Trophoblast cell (in vitro differentiated cells and primary cell): Measurements from ENCODE around the gene ESR2.

ENCODE experiments used
- DNase-seq, 2 donors: peaks; one replicate each; pipeline ENCODE4 v3.0.0-alpha.2; 2016
- H2AFZ ChIP-seq: 2 replicates; pipeline ENCODE4 v1.6.1; 2013; ENCODE audit warnings: low read length, moderate library complexity, mild to moderate bottlenecking; ENCODE audit not compliant: insufficient read depth, poor library complexity
- H2AK5ac ChIP-seq: 2 replicates; pipeline ENCODE4 v1.6.1; 2013; ENCODE audit warnings: mild to moderate bottlenecking, low read length
- H2BK120ac ChIP-seq: 2 replicates; pipeline ENCODE4 v1.6.1; 2013; ENCODE audit warnings: low read length, mild to moderate bottlenecking, moderate library complexity; ENCODE audit not compliant: insufficient read depth, poor library complexity
- H2BK12ac ChIP-seq: 2 replicates; pipeline ENCODE4 v1.6.1; 2013; ENCODE audit warnings: mild to moderate bottlenecking, low read length, moderate library complexity
- H2BK5ac ChIP-seq: 2 replicates; pipeline ENCODE4 v1.6.1; 2013; ENCODE audit warnings: low read length, low read depth, moderate library complexity, mild to moderate bottlenecking; ENCODE audit not compliant: poor library complexity
- H3K14ac ChIP-seq: 2 replicates; pipeline ENCODE4 v1.6.1; 2013; ENCODE audit warnings: mild to moderate bottlenecking, low read length
- H3K18ac ChIP-seq: 2 replicates; pipeline ENCODE4 v1.6.1; 2013; ENCODE audit warnings: mild to moderate bottlenecking, low read length
- H3K23ac ChIP-seq: 2 replicates; pipeline ENCODE4 v1.6.1; 2013; ENCODE audit warnings: low read length
- H3K27ac ChIP-seq: 2 replicates; pipeline ENCODE4 v1.5.1; 2013; ENCODE audit warnings: low read depth, mild to moderate bottlenecking, inconsistent platforms, low read length, moderate library complexity
- H3K27me3 ChIP-seq: 2 replicates; pipeline ENCODE4 v1.6.1; 2013; ENCODE audit warnings: inconsistent platforms, mild to moderate bottlenecking, low read length, moderate library complexity; ENCODE audit not compliant: insufficient read depth
- H3K36me3 ChIP-seq, 2 experiments: 1 replicate in 1 of 2; 2 replicates in 1 of 2; pipeline ENCODE4 v1.6.1; 2013; ENCODE audit warnings: low read length in 2 of 2, mild to moderate bottlenecking in 2 of 2, moderate library complexity in 1 of 2; ENCODE audit not compliant: insufficient read depth in 2 of 2, control insufficient read depth in 1 of 2
- H3K4ac ChIP-seq: 2 replicates; pipeline ENCODE4 v1.6.1; 2013; ENCODE audit warnings: low read depth, mild to moderate bottlenecking, low read length, moderate library complexity
- H3K4me1 ChIP-seq, 2 experiments: 1 replicate in 1 of 2; 2 replicates in 1 of 2; pipeline ENCODE4 v1.6.1; 2013; ENCODE audit warnings: low read length in 2 of 2, mild to moderate bottlenecking in 2 of 2, moderate library complexity in 1 of 2; ENCODE audit not compliant: insufficient read depth in 2 of 2, control insufficient read depth in 1 of 2
- H3K4me2 ChIP-seq: 2 replicates; pipeline ENCODE4 v1.6.1; 2013; ENCODE audit warnings: inconsistent platforms, mild to moderate bottlenecking, low read length, moderate library complexity
- H3K4me3 ChIP-seq: 2 replicates; pipeline ENCODE4 v1.5.1; 2013; ENCODE audit warnings: mild to moderate bottlenecking, low read depth, low read length, inconsistent platforms
- H3K79me1 ChIP-seq: one replicate; pipeline ENCODE4 v1.6.1; 2013; ENCODE audit warnings: low read length
- H3K79me2 ChIP-seq: 2 replicates; pipeline ENCODE4 v1.6.1; 2013; ENCODE audit warnings: low read length, mild to moderate bottlenecking; ENCODE audit not compliant: control insufficient read depth, insufficient read depth, poor library complexity
- H3K9ac ChIP-seq: 2 replicates; pipeline ENCODE4 v1.6.1; 2013; ENCODE audit warnings: mild to moderate bottlenecking, low read length
- H3K9me3 ChIP-seq: 2 replicates; pipeline ENCODE4 v1.6.1; 2013; ENCODE audit warnings: low read depth, mild to moderate bottlenecking, control low read depth, inconsistent platforms, low read length; ENCODE audit not compliant: insufficient read depth
- H4K12ac ChIP-seq: 2 replicates; pipeline ENCODE4 v1.6.1; 2013; ENCODE audit warnings: low read depth, mild to moderate bottlenecking, low read length, moderate library complexity
- H4K8ac ChIP-seq: 2 replicates; pipeline ENCODE4 v1.6.1; 2013; ENCODE audit warnings: low read depth, mild to moderate bottlenecking, low read length, moderate library complexity
- H4K91ac ChIP-seq: one replicate; pipeline ENCODE4 v1.6.1; 2013; ENCODE audit warnings: low read depth, mild to moderate bottlenecking, low read length, moderate library complexity
- WGBS: extraction: QIAGEN DNeasy Blood & Tissue Kit; methylation state at CpG from one replicate; pipeline ENCODE4 v1.1.7; 2013; ENCODE audit warnings: missing lambda C conversion rate; ENCODE audit not compliant: insufficient read length, insufficient coverage; ENCODE audit errors: extremely low coverage; 5-methylcytosine and 5-hydroxymethylcytosine counted together

The ESR2 gene

GRCh38 chr14:64215274-64215673 is 78.9 kb downstream of the ESR2 start:
- WGBS = no CpG with 5 or more reads among the region's 10 CpGs

DNA sequence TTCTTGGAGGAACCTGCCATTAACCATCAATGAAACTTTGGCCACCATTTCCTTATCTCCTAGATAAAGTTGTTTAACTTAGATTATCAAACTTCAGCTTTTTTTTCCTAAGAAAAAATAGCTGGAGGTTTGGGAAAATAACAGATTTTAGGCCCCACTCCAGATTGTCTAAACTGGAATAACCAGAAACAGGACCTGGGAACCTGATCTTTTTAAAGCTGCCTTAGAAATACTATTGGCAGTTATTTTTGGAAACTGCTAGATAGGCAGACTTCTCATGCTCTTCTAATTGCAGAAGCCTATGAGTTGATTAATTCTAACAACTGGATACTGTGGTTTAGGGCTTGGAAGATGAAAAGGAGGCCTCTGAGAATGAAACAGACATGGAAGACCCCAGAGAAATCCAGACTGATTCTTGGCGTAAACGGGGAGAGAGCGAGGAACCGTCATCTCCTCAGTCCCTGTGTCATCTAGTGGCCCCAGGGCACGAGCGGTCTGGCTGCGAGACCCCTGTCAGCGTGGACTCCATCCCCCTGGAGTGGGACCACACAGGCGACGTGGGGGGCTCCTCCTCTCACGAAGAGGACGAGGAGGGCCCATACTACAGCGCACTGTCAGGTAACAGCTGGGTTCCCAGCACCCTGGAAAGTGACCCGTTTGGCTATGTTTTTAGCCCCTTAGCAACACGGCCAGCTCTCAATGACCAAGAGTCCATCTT is 80.2 kb downstream of the ESR2 start:
- peaks cover 7% of the 10 kb centered on the region for H3K79me1 ChIP-seq

More at GRCh38 chr14:64215274-64215673, 78.9 kb downstream of the ESR2 start:
- no peak for DNase-seq
- Histone ChIP-seq H2AFZ (no peak overlapping the region), H3K36me3 (peaks cover 12 to 26% of the 10 kb centered on the region in 2 experiments), H3K79me1 (peaks cover 7% of the 10 kb centered on the region), H3K9me3 (no peaks in the 10 kb centered on the region), H3K9ac (no peak overlapping the region), H4K12ac (no peak overlapping the region), H3K23ac (no peak overlapping the region), H2BK12ac (no peak overlapping the region), H3K79me2 (peaks cover 2% of the 10 kb centered on the region), H3K27ac (no peak overlapping the region), H4K8ac (no peak overlapping the region), H3K4ac (no peak overlapping the region), H2BK120ac (no peak overlapping the region), H3K4me1 (peaks cover 13 to 24% of the 10 kb centered on the region in 2 experiments), H3K4me3 (no peak overlapping the region), H3K18ac (no peak overlapping the region), H2AK5ac (no peak overlapping the region), H3K14ac (no peak overlapping the region), H3K4me2 (no peak overlapping the region), H3K27me3 (no peaks in the 10 kb centered on the region), H2BK5ac (no peak overlapping the region), H4K91ac (no peak overlapping the region)

DNA sequence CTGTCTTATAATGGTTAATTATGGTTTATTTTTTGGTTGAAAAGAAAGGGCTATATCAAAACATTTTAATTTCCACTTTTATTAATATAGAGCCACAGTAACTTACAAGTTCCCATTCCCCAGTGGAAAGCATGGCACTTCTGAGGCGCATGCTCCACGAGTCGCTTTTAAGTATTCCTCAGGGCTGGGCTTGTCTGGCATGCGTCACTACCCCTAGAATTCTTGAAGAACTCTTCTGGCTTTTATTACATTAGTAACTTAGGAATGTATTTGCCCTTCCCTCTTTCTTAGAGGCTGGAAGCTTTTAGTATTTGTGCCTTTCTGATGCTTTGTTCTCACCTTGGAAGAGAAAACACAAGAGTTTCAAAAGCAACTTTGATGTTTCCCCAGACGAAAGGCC is 81.1 kb downstream of the ESR2 start:
- no CpG with 5 or more reads among the region's 5 CpGs for WGBS
- peak; percentile 77 to 87 for DNase-seq
- H2BK120ac ChIP-seq = peak overlapping the region; percentile 77
- H3K9me3 ChIP-seq = no peaks in the 10 kb centered on the region
- H3K27me3 ChIP-seq = no peaks in the 10 kb centered on the region
- peak overlapping the region; percentile 35 for H2BK5ac ChIP-seq
- no peak overlapping the region for H3K9ac ChIP-seq
- peak overlapping the region; percentile 79 for H4K91ac ChIP-seq
- peaks cover 11 to 16% of the 10 kb centered on the region in 2 experiments for H3K4me1 ChIP-seq
- no peak overlapping the region for H2AK5ac ChIP-seq
- no peak overlapping the region for H2BK12ac ChIP-seq
- H3K4ac ChIP-seq = no peak overlapping the region
- no peak overlapping the region for H3K4me3 ChIP-seq
- H3K23ac ChIP-seq = no peak overlapping the region
- peaks cover 2% of the 10 kb centered on the region for H3K79me2 ChIP-seq
- H3K4me2 ChIP-seq = no peak overlapping the region
- no peak overlapping the region for H3K18ac ChIP-seq
- H3K14ac ChIP-seq = no peak overlapping the region
- no peak overlapping the region for H4K12ac ChIP-seq
- H4K8ac ChIP-seq = no peak overlapping the region
- H3K27ac ChIP-seq = peak overlapping the region; percentile 76
- peaks cover 26 to 34% of the 10 kb centered on the region in 2 experiments for H3K36me3 ChIP-seq
- H3K79me1 ChIP-seq = peaks cover 7% of the 10 kb centered on the region
- no peak overlapping the region for H2AFZ ChIP-seq

More for the DNA sequence above, 80.2 kb downstream of the ESR2 start:
- Histone ChIP-seq H2BK5ac (peak overlapping the region; percentile 78), H3K27me3 (no peaks in the 10 kb centered on the region), H2AK5ac (peak overlapping the region; percentile 70), H2AFZ (no peak overlapping the region), H3K18ac (peak overlapping the region; percentile 67), H3K36me3 (peaks cover 20 to 27% of the 10 kb centered on the region in 2 experiments), H3K4ac (peak overlapping the region; percentile 30), H2BK120ac (peak overlapping the region; percentile 82), H4K12ac (no peak overlapping the region), H3K79me2 (peaks cover 2% of the 10 kb centered on the region), H3K9ac (no peak overlapping the region), H4K91ac (peak overlapping the region; percentile 88), H2BK12ac (peak overlapping the region; percentile 90), H3K9me3 (no peaks in the 10 kb centered on the region), H3K4me3 (no peak overlapping the region), H4K8ac (peak overlapping the region; percentile 57), H3K27ac (peak overlapping the region; percentile 76), H3K23ac (no peak overlapping the region), H3K14ac (peak overlapping the region; percentile 63), H3K4me2 (no peak overlapping the region), H3K4me1 (peaks cover 11 to 18% of the 10 kb centered on the region in 2 experiments)
- WGBS = no CpG with 5 or more reads among the region's 15 CpGs
- no peak for DNase-seq

DNA sequence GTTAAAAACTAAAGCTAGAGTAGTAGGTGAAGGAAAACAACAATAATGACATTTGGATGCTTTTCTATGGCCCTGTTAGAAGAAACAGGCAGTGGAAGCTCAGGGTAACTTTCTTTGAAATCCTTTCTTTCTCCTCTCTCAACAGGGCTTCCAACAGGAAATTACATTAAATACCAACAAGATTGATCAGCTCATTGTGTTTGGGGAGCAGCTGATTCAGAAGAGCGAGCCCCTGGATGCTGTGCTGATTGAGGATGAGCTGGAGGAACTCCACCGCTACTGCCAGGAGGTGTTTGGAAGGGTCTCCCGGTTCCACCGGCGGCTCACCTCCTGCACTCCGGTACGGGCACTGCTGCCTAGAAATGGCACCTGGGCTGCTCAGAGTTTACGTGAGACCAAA is 81.5 kb downstream of the ESR2 start:
- no peak overlapping the region for H2AK5ac ChIP-seq
- peak overlapping the region; percentile 77 for H2BK120ac ChIP-seq
- no peak overlapping the region for H4K12ac ChIP-seq
- no peak overlapping the region for H3K4ac ChIP-seq
- DNase-seq = no peak
- H3K4me1 ChIP-seq = peaks cover 11 to 16% of the 10 kb centered on the region in 2 experiments
- WGBS = no CpG with 5 or more reads among the region's 8 CpGs
- H4K91ac ChIP-seq = peak overlapping the region; percentile 78
- H3K4me3 ChIP-seq = no peak overlapping the region
- peak overlapping the region; percentile 32 for H2BK5ac ChIP-seq
- H3K36me3 ChIP-seq = peaks cover 26 to 34% of the 10 kb centered on the region in 2 experiments
- peak overlapping the region; percentile 92 for H2BK12ac ChIP-seq
- no peak overlapping the region for H4K8ac ChIP-seq
- peaks cover 2% of the 10 kb centered on the region for H3K79me2 ChIP-seq
- H3K9me3 ChIP-seq = no peaks in the 10 kb centered on the region
- no peak overlapping the region for H3K9ac ChIP-seq
- H3K14ac ChIP-seq = peak overlapping the region; percentile 62
- H3K18ac ChIP-seq = no peak overlapping the region
- H3K23ac ChIP-seq = no peak overlapping the region
- no peak overlapping the region for H3K27ac ChIP-seq
- H3K79me1 ChIP-seq = peaks cover 7% of the 10 kb centered on the region
- H3K4me2 ChIP-seq = no peak overlapping the region
- no peak overlapping the region for H2AFZ ChIP-seq
- H3K27me3 ChIP-seq = no peaks in the 10 kb centered on the region
